HepG2 (cell line): ENCODE data around the gene BUB1B. TPM values are rescaled to one million over a fixed set of nuclear protein-coding genes. Genes with fewer than 3 reads are reported as not detected.

ENCODE experiments used
- FOSL2 ChIP-seq: sonication (generic); formaldehyde crosslinking; IDR thresholded peaks from 2 replicates; pipeline ENCODE4 v1.4.0; 2020; ENCODE audit warnings: missing genetic modification reagents
- FUBP1 ChIP-seq: sonication (generic); formaldehyde crosslinking; IDR thresholded peaks from 2 replicates; pipeline ENCODE4 v1.5.1; 2020; ENCODE audit warnings: missing genetic modification reagents, mild to moderate bottlenecking, borderline replicate concordance
- GMEB1 ChIP-seq: sonication (generic); formaldehyde crosslinking; IDR thresholded peaks from 2 replicates; pipeline ENCODE4 v1.5.1; 2020; ENCODE audit warnings: missing genetic modification reagents, mild to moderate bottlenecking, borderline replicate concordance
- HDAC2 ChIP-seq: sonication (generic); formaldehyde crosslinking; IDR thresholded peaks from 2 replicates; pipeline ENCODE4 v1.4.0; 2020; ENCODE audit warnings: missing genetic modification reagents
- HDAC6 ChIP-seq: fragments of 200-600 bp; sonication (generic); IDR thresholded peaks from 2 replicates; pipeline ENCODE4 v1.7.0; 2017; ENCODE audit warnings: mild to moderate bottlenecking, antibody characterized with exemption, low read length, low read depth
- HIVEP1 ChIP-seq: sonication (generic); formaldehyde crosslinking; IDR thresholded peaks from 2 replicates; pipeline ENCODE4 v1.4.0; 2020; ENCODE audit warnings: mild to moderate bottlenecking, missing genetic modification reagents
- MXD1 ChIP-seq: sonication (generic); formaldehyde crosslinking; IDR thresholded peaks from 2 replicates; pipeline ENCODE4 v1.4.0; 2020; ENCODE audit warnings: mild to moderate bottlenecking, missing genetic modification reagents
- PAX8 ChIP-seq: sonication (generic); formaldehyde crosslinking; IDR thresholded peaks from 2 replicates; pipeline ENCODE4 v1.8.0; 2022; ENCODE audit warnings: mild to moderate bottlenecking, missing genetic modification reagents, borderline replicate concordance
- POGK ChIP-seq: sonication (generic); formaldehyde crosslinking; conservative IDR thresholded peaks from 2 replicates; pipeline ENCODE4 v1.8.0; 2022; ENCODE audit warnings: mild to moderate bottlenecking, moderate library complexity, missing genetic modification reagents
- PTBP1 ChIP-seq: fragments of 200-400 bp; formaldehyde crosslinking; IDR thresholded peaks from 2 replicates; pipeline ENCODE4 v1.6.1; 2018; ENCODE audit warnings: low read length, low read depth; ENCODE audit not compliant: poor library complexity, severe bottlenecking
- RNF2 ChIP-seq: fragments of 450-650 bp; conservative IDR thresholded peaks from 2 replicates; pipeline ENCODE4 v1.6.1; 2016; ENCODE audit warnings: low read depth
- SP1 ChIP-seq, 2 experiments: fragments of 450-650 bp in 1 of 2; sonication (generic) in 1 of 2; formaldehyde crosslinking in 1 of 2; IDR thresholded peaks; 2 replicates each; pipeline versions ENCODE4 v1.4.0 to v1.6.1; 2016 to 2020; ENCODE audit warnings: missing genetic modification reagents in 1 of 2
- U2AF1 ChIP-seq: fragments of 200-400 bp; formaldehyde crosslinking; optimal IDR thresholded peaks from 2 replicates; pipeline ENCODE3; 2017; ENCODE audit warnings: mild to moderate bottlenecking, low read depth, low read length
- ZNF414 ChIP-seq: sonication (generic); formaldehyde crosslinking; IDR thresholded peaks from 2 replicates; pipeline ENCODE4 v1.5.0; 2020; ENCODE audit warnings: missing genetic modification reagents
- ZNF546 ChIP-seq: sonication (generic); formaldehyde crosslinking; conservative IDR thresholded peaks from 2 replicates; pipeline ENCODE4 v1.8.1; 2023; ENCODE audit warnings: mild to moderate bottlenecking, missing genetic modification reagents
- ZNF563 ChIP-seq: sonication (generic); formaldehyde crosslinking; IDR thresholded peaks from 2 replicates; pipeline ENCODE4 v1.8.0; 2022; ENCODE audit warnings: mild to moderate bottlenecking, moderate library complexity, missing genetic modification reagents
- ZNF570 ChIP-seq: sonication (generic); formaldehyde crosslinking; IDR thresholded peaks from 2 replicates; pipeline ENCODE4 v1.4.0; 2020; ENCODE audit warnings: mild to moderate bottlenecking, missing genetic modification reagents, borderline replicate concordance
- ZNF674 ChIP-seq: sonication (generic); formaldehyde crosslinking; IDR thresholded peaks from 2 replicates; pipeline ENCODE4 v1.5.0; 2020; ENCODE audit warnings: low read depth, mild to moderate bottlenecking, missing genetic modification reagents
- ZNF770 ChIP-seq: sonication (generic); formaldehyde crosslinking; IDR thresholded peaks from 2 replicates; pipeline ENCODE4 v1.5.0; 2020; ENCODE audit warnings: mild to moderate bottlenecking, missing genetic modification reagents
- polyA plus RNA-seq, 8 experiments: library from polyadenylated mRNA; depleted of rRNA in 3 of 8; stranded (reverse) in 7 of 8; unstranded in 1 of 8; fragments of >200 nt; fragmentation: Illumina TruSeq in 4 of 8; extraction: Trizol in 4 of 8; gene quantifications; 2 replicates each; pipeline versions ENCODE4 v1.2.1 to v1.2.3, GENCODE V29; 2011 to 2016; ENCODE audit warnings: low read depth in 4 of 8, missing spikeins in 1 of 8, mixed read lengths in 1 of 8; ENCODE audit not compliant: insufficient read depth in 1 of 8
- total RNA-seq, 5 experiments: library from RNA; depleted of rRNA; stranded (reverse); fragments of >200 nt; fragmentation: Illumina TruSeq; extraction: Trizol; gene quantifications; 2 replicates each; pipeline ENCODE4 v1.2.3, GENCODE V29; 2016; ENCODE audit warnings: low read depth in 1 of 5

Gene BUB1B
- total and polyA plus RNA-seq, 2 of the 13 experiments (the other 11 are each of a cell fraction or from before 2014, with no cell fraction given), result 26.2 to 63.5 TPM

GRCh38 chr15:40160689-40161688 is at the start of gene BUB1B (continued):
- TF ChIP-seq ZNF770 (no peak), SP1 (IDR thresholded peaks at IDR 0.05) (no peak), SP1 (CRISPR knock-in tag; IDR thresholded peaks at IDR 0.05) (peak; percentile 99), HDAC6 (no peak), ZNF674 (CRISPR knock-in tag) (no peak), ZNF414 (no peak), RNF2 (no peak), ZNF570 (no peak), ZNF563 (CRISPR knock-in tag) (no peak), HDAC2 (CRISPR knock-in tag) (peak; percentile 60), MXD1 (CRISPR knock-in tag) (peak; percentile 74; the same call in 1 of the 2 replicates), PTBP1 (peak; percentile 72), PAX8 (CRISPR knock-in tag) (no peak), POGK (CRISPR knock-in tag) (peak; percentile 98), ZNF546 (CRISPR knock-in tag) (no peak), U2AF1 (no peak), GMEB1 (CRISPR knock-in tag) (peak; percentile 100), FUBP1 (CRISPR knock-in tag) (no peak), HIVEP1 (CRISPR knock-in tag) (peak; percentile 46; the same call in 1 of the 2 replicates), FOSL2 (peak; percentile 42; the same call in 1 of the 2 replicates)
